Measurements from ENCODE around the gene PBX1.
A peak's percentile ranks its signal among the peaks of the same experiment; 100 is the strongest.
"Not testable (repeated sequence)": the region's sequence is repeated elsewhere in the genome, so short reads cannot be mapped to it uniquely, and the experiment has no call there.

PBX1 gene

DNA sequence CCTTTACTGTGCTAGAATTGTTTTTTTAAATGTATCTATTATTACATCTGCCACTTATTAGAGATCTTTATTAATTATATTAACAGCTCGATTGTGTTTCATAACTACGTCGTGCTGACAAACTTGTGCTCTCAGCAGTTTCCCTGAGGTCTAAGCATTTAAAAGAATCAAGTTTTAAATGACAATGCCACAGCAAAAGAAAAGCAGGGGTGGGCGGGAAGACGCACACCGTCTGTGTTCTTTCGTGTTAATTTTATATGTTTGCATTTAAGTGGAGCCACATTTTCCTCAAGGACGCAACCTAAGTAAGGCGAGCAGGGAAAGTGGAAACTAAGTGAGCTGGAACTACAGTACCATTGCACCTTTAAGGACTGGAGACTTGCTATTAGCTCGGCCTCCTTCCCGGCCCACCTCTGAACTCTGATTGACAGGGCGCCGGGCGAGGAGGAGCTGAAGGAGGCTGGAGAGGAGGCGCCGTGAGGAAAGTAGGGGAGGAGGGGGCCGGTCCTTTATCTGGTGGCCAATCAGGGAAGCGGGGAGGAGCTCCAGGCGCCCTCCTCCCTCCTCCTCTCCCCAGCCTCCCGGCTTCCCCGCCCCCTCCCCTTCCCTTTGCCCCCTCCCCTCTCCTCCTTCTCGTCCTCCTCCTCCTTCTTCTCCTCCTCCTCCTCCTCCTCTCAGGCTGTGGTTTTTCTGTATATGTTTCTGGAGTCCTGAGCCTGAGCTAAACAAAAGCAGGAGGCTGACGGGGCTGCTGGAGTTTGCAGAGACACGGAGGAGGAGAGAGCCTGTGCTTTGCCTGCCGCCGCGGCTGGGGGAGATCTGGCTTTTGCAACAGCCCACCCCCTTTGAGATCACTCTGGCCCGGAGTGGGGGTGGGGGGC lies at the start of gene PBX1:
PBX1 (plus strand) TSS at position 724 of the 881 bp plus-strand sequence.
- peak; percentile 95 for FAIRE-seq
- peak; percentile 77 for DNase-seq (ENCODE audit: insufficient read length, low spot score)
- TF ChIP-seq POLR2A (IDR thresholded peaks at IDR 0.05; ENCODE audit: low read depth, low read length) = peak; percentile 69; the same call in 1 of the 2 replicates

GRCh38 chr1:164510435-164510834 lies 48.5 kb upstream of the PBX1 start:
- TF ChIP-seq POLR2A (IDR thresholded peaks at IDR 0.05; ENCODE audit: low read depth, low read length) = no peak
- FAIRE-seq = no peak
- DNase-seq (ENCODE audit: insufficient read length, low spot score) = no peak

- FAIRE-seq (no peak), DNase-seq (ENCODE audit: insufficient read length, low spot score) (no peak)
- TF ChIP-seq POLR2A (IDR thresholded peaks at IDR 0.05; ENCODE audit: low read depth, low read length) = no peak
Observed at GRCh38 chr1:164511001-164511705, 47.8 kb upstream of the PBX1 start.

DNA sequence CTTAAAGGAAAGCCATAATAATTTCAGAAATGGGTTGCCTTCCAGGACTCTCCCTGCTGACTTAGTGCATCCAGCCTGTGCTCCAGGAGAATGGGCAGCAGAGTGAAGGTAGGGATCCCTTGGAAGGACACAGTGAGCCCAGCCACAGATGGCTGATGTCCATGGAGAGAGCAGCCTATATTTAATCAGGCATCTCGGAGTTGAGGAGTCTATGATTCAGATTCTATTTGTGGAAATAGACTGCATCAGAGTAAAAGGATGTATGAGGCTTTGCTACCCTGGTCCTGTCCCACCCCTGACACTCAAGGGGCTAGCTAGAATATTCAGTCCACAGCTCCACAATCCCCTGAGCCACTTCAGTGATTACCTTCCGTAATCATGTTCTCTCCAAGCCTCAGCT lies 43.8 kb upstream of the PBX1 start:
- DNase-seq (ENCODE audit: insufficient read length, low spot score) (no peak), FAIRE-seq (no peak)
- no peak for TF ChIP-seq POLR2A (IDR thresholded peaks at IDR 0.05; ENCODE audit: low read depth, low read length)

DNA sequence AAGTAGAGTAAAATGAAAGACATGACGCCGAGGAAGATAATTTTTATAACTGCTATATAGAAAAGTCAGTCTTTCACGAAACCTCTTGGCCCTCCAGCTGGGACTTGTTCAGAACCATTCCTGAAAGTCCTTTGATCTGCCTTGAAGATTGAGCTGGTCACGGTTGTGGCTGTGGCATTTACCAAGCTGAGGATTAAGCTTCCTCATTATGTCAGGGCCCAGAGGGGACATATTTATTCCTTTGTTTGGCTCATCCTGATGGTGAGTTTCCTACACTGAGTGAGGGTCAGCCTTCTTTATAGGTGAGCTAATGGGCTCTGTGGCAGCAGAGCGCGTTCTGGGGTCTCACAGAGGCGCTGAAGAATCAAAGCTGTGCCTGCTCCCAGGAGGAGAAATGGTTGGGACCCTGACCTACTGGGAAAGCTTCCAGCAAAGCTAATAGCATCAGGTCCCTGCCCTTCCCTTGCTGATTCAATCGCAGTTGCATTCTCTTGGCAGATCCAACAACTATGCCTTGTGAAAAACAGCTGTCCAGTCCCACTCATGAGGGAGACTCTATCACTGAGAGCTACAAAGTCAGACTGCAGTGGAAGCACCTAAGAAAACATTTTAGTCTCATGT lies 43.2 kb upstream of the PBX1 start:
- no peak for TF ChIP-seq POLR2A (IDR thresholded peaks at IDR 0.05; ENCODE audit: low read depth, low read length)
- FAIRE-seq = no peak
- no peak for DNase-seq (ENCODE audit: insufficient read length, low spot score)

GRCh38 chr1:164516591-164516990 lies 42.4 kb upstream of the PBX1 start:
- no peak for FAIRE-seq
- DNase-seq (ENCODE audit: insufficient read length, low spot score) = no peak
- TF ChIP-seq POLR2A (IDR thresholded peaks at IDR 0.05; ENCODE audit: low read depth, low read length) = no peak

DNA sequence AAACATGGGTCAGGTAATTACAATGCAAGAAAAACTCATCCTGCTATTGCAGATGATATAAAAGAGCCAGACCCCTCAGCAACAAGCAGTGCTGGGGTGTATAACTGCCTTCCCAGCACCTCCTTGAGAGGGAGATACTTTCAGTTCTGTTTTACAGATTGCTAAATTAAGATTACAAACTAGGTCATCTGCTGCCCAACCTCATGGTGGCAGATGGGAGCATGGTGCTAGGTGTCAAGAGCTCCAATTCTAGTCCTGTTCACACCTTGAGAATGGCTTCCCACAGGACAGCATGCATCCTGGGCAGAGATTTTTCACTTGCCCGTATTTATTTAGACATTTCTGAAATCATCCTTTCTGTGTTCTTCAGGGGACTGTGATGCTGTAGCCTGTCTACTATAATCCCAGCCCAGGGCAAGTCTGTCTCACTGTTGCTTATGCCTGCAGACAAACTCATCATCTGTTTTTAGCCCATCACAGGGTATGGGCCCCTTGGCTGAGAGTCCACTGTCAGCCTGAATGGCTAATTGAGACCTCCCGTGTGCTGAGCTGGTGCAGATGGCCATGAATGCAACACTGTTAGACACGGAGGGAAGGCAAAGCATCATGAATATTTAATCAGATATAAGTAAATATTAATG lies 40.2 kb upstream of the PBX1 start:
- DNase-seq (ENCODE audit: insufficient read length, low spot score) (no peak), FAIRE-seq (no peak)
- TF ChIP-seq POLR2A (IDR thresholded peaks at IDR 0.05; ENCODE audit: low read depth, low read length) = no peak

DNA sequence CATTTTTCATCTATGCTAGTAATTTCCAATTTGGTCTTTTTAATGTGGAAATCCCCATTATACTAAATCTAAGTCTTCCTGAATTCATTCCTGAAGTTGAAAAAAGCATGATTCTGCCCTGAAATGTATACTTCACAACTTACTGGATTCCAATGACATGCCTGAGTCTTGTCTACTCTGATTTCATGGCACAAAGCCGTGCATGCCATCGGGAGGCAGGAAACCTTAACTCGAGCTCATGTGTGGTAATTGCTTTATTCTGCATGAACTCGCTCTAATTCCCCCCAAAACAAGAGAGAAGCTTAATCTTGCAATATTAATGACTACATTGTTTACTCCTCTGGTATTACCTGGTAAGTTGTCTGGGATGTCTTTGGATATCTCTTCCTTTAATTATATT lies 39.6 kb upstream of the PBX1 start:
- FAIRE-seq = no peak
- TF ChIP-seq POLR2A (IDR thresholded peaks at IDR 0.05; ENCODE audit: low read depth, low read length) = no peak
- no peak for DNase-seq (ENCODE audit: insufficient read length, low spot score)

GRCh38 chr1:164524810-164525209 lies 34.2 kb upstream of the PBX1 start:
- FAIRE-seq = no peak

GRCh38 chr1:164534863-164535610 lies 23.9 kb upstream of the PBX1 start:
- no peak for TF ChIP-seq POLR2A (IDR thresholded peaks at IDR 0.05; ENCODE audit: low read depth, low read length)
- DNase-seq (ENCODE audit: insufficient read length, low spot score) (no peak), FAIRE-seq (no peak)

More at GRCh38 chr1:164524810-164525209, 34.2 kb upstream of the PBX1 start:
- DNase-seq (ENCODE audit: insufficient read length, low spot score) = no peak
- TF ChIP-seq POLR2A (IDR thresholded peaks at IDR 0.05; ENCODE audit: low read depth, low read length) = no peak

- FAIRE-seq; DNase-seq (ENCODE audit: insufficient read length, low spot score): not testable (repeated sequence)
Observed at GRCh38 chr1:164552463-164552988, 6.5 kb upstream of the PBX1 start.

DNA sequence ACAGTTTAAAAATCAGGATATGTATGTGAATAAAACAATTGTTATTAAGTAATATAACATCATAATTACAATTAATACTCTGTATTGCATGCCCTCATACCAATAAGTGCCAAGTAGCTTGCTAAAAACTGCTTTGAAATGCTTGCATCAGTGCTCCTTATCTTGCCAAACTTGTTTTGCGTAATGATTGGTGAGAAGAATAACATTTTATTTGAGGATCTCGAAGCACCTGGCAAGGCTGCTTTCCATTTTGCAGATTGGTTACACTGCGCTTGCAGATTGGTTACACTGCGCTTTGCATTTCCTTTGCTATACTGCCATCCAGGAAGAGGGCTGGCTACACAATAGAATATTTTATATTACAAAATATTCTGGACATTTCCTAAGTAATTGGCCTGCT lies 1.7 kb upstream of the PBX1 start:
- DNase-seq (ENCODE audit: insufficient read length, low spot score) (no peak), FAIRE-seq (no peak)
- no peak for TF ChIP-seq POLR2A (IDR thresholded peaks at IDR 0.05; ENCODE audit: low read depth, low read length)
